ENCODE results near the gene TNIK. TPM values are rescaled to one million over a fixed set of nuclear protein-coding genes. Genes with fewer than 3 reads are reported as not detected.

The TNIK gene
- total and polyA plus RNA-seq, 2 of the 13 experiments (the other 11 are each of a cell fraction or from before 2014, with no cell fraction given), result 0.15 to 0.22 TPM

- peaks cover 12% of the 10 kb centered on the region for H3K4me1 ChIP-seq (ENCODE audit: insufficient read depth, low read length)
- H3K9me3 ChIP-seq (ENCODE audit: low read length), result no peaks in the 10 kb centered on the region
- no TSS peak for BruUV-seq (replicated peaks)
- no peaks in the 10 kb centered on the region for H3K79me2 ChIP-seq (ENCODE audit: insufficient read depth, low read length)
- no peaks in the 10 kb centered on the region for H3K27me3 ChIP-seq (ENCODE audit: control insufficient read depth in 1 of 2, insufficient read depth in 2 of 2, low read length in 2 of 2)
- in situ Hi-C loops (cut with HindIII; ENCODE audit: extremely low pct_ligation_motif_present, low pct_unique_long_range_greater_than_20kb) (no loop called here), intact Hi-C loops (cut with micrococcal nuclease; ENCODE audit: unreplicated experiment) (no loop called here)
- FAIRE-seq, result no peak
- ATAC-seq, result no peak
- H3K4me2 ChIP-seq (ENCODE audit: low read depth, low read length), result no peak overlapping the region
- no peak overlapping the region for H2AFZ ChIP-seq (ENCODE audit: low read length)
- H3K4me3 ChIP-seq (replicated peaks in 1 of 3; ENCODE audit: insufficient read depth in 1 of 3, low read depth in 2 of 3, low read length in 3 of 3), result no peak overlapping the region
- ChIA-PET CTCF (ENCODE audit: low intra/inter-chr PET ratio, low total read pairs) (no interaction called here), POLR2A (no interaction called here)
- no peaks in the 10 kb centered on the region for H3K36me3 ChIP-seq (replicated peaks in 1 of 2; ENCODE audit: control insufficient read depth in 1 of 2, insufficient read depth in 2 of 2, low read length in 2 of 2)
- DNase-seq (ENCODE audit: low spot score), result no peak
- TF ChIP-seq MIER3 (CRISPR knock-in tag; IDR thresholded peaks at IDR 0.05; ENCODE audit: borderline replicate concordance) (no peak), ZFX (CRISPR knock-in tag; IDR thresholded peaks at IDR 0.05; ENCODE audit: low read depth) (no peak), MAFF (IDR thresholded peaks at IDR 0.05; ENCODE audit: low read depth, low read length) (no peak), EEA1 (CRISPR knock-in tag; IDR thresholded peaks at IDR 0.05; ENCODE audit: borderline replicate concordance) (no peak), MLX (CRISPR knock-in tag; IDR thresholded peaks at IDR 0.05) (no peak), ZC3H13 (CRISPR knock-in tag; IDR thresholded peaks at IDR 0.05) (no peak), POLR2AphosphoS2 (IDR thresholded peaks at IDR 0.05; ENCODE audit: low read depth, low read length) (no peak), SKIL (CRISPR knock-in tag; IDR thresholded peaks at IDR 0.05; ENCODE audit: borderline replicate concordance) (no peak), MYNN (CRISPR knock-in tag; IDR thresholded peaks at IDR 0.05; ENCODE audit: low read depth) (no peak), SMAD1 (CRISPR knock-in tag; IDR thresholded peaks at IDR 0.05; ENCODE audit: borderline replicate concordance, low read depth) (no peak)
- 84% methylated on average over 8 of the region's 8 CpGs for whole genome bisulfite sequencing (ENCODE audit: low lambda C conversion rate)
- no peaks in the 10 kb centered on the region for H4K20me1 ChIP-seq (ENCODE audit: insufficient read depth, low read length)
- no peak overlapping the region for H3K9ac ChIP-seq (ENCODE audit: insufficient read depth, low read depth, low read length)
- no peak overlapping the region for H3K27ac ChIP-seq (ENCODE audit: extremely low read length, insufficient read depth, low read length)
Observed at GRCh38 chr3:171357721-171358120, 102.5 kb downstream of the TNIK start.

All from HepG2 (cell line).